ENCODE results near the gene BTAF1.

GRCh38 chr10:91886954-91887271 lies 36.7 kb upstream of the BTAF1 start:
- TF ChIP-seq CTCF (conservative IDR thresholded peaks at IDR 0.05; ENCODE audit: low read depth, low read length) (no peak), EZH2 (IDR thresholded peaks at IDR 0.05; ENCODE audit: borderline replicate concordance, low read depth, low read length, poor library complexity, severe bottlenecking) (no peak)
